ENCODE data around the gene SPNS2. TPM values are rescaled to one million over a fixed set of nuclear protein-coding genes. Genes with fewer than 3 reads are reported as not detected.
A peak's percentile ranks its signal among the peaks of the same experiment; 100 is the strongest.

The SPNS2 gene
- total RNA-seq, 2 experiments from 2014 or later: 6.7 to 6.9 TPM

DNA sequence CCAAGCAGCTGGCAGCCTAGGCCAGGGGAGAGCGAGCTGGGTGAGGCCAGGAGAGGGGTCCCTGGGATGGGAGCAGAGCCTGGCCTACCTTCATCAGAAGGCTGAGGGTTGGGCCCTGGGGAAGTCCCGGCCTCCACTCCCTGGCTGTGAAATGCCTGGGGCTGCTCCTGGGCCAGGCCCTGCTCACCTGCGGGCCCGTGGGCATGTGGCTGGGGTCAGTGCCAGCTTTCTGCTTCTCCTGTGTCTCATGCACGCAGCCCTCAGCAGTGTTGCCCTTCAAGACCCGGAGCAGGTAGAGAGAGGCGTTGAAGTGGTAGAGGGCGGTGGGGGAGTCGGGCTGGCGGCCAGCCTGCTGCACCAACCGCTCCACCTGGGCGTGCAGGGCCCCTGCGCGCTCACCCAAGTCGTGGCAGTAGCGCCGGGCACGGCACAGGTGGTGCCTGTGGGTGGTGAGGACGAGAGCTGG, 44.1 kb downstream of the SPNS2 start:
- POLR2A ChIA-PET: interaction anchor here (1.3 kb wide), 1 partner anchor 108 kb away, joined by 3 read pairs; no protein-coding TSS in a partner anchor
- no peak for DNase-seq

GRCh38 chr17:4543557-4544026, 44.9 kb downstream of the SPNS2 start:
- Mint-ChIP-seq H3K36me3 (peaks cover 3% of the 10 kb centered on the region), H3K27ac (no peak overlapping the region), H3K4me3 (no peak overlapping the region), H3K4me1 (no peaks in the 10 kb centered on the region), H3K9me3 (no peaks in the 10 kb centered on the region), H3K27me3 (no peaks in the 10 kb centered on the region)
- DNase-seq (no peak), ATAC-seq (ENCODE audit: low read depth) (no peak)
- POLR2A ChIA-PET: interaction anchor here (1.8 kb wide), 1 partner anchor 11 kb away, joined by 5 read pairs; the partner anchor contains the start of gene MYBBP1A

More for the DNA sequence above, 44.1 kb downstream of the SPNS2 start:
- no peak for ATAC-seq (ENCODE audit: low read depth)
- no peaks in the 10 kb centered on the region for H3K4me1 Mint-ChIP-seq
- no peaks in the 10 kb centered on the region for H3K9me3 Mint-ChIP-seq
- H3K36me3 Mint-ChIP-seq: peaks cover 3% of the 10 kb centered on the region
- no peaks in the 10 kb centered on the region for H3K27me3 Mint-ChIP-seq
- peak overlapping the region; percentile 76 for H3K27ac Mint-ChIP-seq
- no peak overlapping the region for H3K4me3 Mint-ChIP-seq

DNA sequence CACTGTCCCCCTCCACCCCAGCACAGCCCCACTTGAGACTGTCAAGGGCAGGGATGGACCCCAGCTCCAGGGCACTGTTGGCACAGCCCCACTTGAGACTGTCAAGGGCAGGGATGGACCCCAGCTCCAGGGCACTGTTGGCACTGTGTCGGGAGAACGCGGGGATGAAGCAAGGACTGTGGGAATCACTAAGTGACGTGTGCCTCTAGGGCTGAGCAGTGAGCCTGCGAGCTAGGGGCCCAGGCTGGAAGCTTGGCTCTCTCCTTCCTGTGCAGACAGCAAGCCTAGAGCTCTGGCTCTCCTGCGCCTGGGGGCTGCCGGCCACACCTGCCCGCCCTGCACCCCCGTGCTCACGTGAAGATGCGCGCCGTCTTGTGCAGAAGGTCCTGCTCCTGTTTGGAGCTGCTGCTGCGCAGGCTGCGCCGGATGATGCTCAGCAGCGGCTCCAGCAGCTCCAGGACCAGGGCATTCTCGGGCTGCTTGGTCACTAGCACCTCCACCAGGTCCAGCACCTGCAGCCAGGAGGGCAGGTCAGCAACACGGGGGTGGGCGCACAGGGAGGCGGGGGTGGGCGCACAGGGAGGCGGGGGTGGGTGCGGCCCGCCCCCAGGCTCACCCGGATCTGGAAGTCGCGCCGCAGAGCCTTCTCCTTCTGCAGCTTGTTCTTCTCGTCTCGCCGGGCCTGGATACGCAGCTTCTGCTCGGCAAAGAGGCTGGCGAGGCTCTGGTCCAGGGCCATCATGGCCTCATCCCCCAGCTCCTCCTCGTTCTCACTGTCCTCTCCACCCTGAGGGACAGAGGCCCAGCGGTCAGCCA, 45.7 kb downstream of the SPNS2 start:
- ATAC-seq (ENCODE audit: low read depth): no peak
- Mint-ChIP-seq H3K9me3 (no peaks in the 10 kb centered on the region), H3K27me3 (no peaks in the 10 kb centered on the region), H3K36me3 (peaks cover 3% of the 10 kb centered on the region), H3K4me3 (no peak overlapping the region), H3K27ac (no peak overlapping the region), H3K4me1 (no peaks in the 10 kb centered on the region)
- POLR2A ChIA-PET: interaction anchor here (1.8 kb wide), 1 partner anchor 11 kb away, joined by 5 read pairs; the partner anchor contains the start of gene MYBBP1A
- no peak for DNase-seq

DNA sequence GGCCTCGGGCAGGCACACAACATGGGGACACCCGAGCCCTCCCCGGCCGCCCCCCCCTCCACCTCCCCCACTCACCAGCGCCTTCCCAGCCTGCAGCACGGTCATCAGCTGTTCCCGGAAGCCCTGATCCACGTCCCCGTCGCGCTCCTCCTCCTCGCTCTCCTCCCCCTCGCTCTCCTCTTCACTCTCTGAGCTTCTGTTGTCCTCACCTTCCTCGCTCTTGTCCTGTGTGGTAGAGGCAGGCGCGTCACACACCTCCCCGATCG, 46.2 kb downstream of the SPNS2 start:
- H3K27me3 Mint-ChIP-seq: no peaks in the 10 kb centered on the region
- no peak overlapping the region for H3K4me3 Mint-ChIP-seq
- H3K36me3 Mint-ChIP-seq: no peaks in the 10 kb centered on the region
- ATAC-seq (ENCODE audit: low read depth) (no peak), DNase-seq (no peak)
- H3K27ac Mint-ChIP-seq: no peak overlapping the region
- no peaks in the 10 kb centered on the region for H3K4me1 Mint-ChIP-seq
- no peaks in the 10 kb centered on the region for H3K9me3 Mint-ChIP-seq
- POLR2A ChIA-PET: interaction anchor here (1.8 kb wide), 1 partner anchor 10 kb away, joined by 5 read pairs; the partner anchor contains the start of gene MYBBP1A

GRCh38 chr17:4545217-4545951, 46.7 kb downstream of the SPNS2 start:
- H3K4me3 Mint-ChIP-seq: no peak overlapping the region
- POLR2A ChIA-PET: interaction anchor here (1.8 kb wide), 1 partner anchor 10 kb away, joined by 5 read pairs; the partner anchor contains the start of gene MYBBP1A
- H3K27me3 Mint-ChIP-seq: no peaks in the 10 kb centered on the region
- no peaks in the 10 kb centered on the region for H3K4me1 Mint-ChIP-seq
- H3K27ac Mint-ChIP-seq: no peak overlapping the region
- no peaks in the 10 kb centered on the region for H3K36me3 Mint-ChIP-seq
- ATAC-seq (ENCODE audit: low read depth) (no peak), DNase-seq (no peak)
- no peaks in the 10 kb centered on the region for H3K9me3 Mint-ChIP-seq

GRCh38 chr17:4547118-4547906, 48.6 kb downstream of the SPNS2 start:
- Mint-ChIP-seq H3K36me3 (peaks cover 4% of the 10 kb centered on the region), H3K9me3 (no peaks in the 10 kb centered on the region), H3K4me1 (no peaks in the 10 kb centered on the region), H3K27me3 (no peaks in the 10 kb centered on the region), H3K27ac (no peak overlapping the region), H3K4me3 (no peak overlapping the region)
- POLR2A ChIA-PET: no interaction called here
- no peak for DNase-seq
- ATAC-seq (ENCODE audit: low read depth): no peak

DNA sequence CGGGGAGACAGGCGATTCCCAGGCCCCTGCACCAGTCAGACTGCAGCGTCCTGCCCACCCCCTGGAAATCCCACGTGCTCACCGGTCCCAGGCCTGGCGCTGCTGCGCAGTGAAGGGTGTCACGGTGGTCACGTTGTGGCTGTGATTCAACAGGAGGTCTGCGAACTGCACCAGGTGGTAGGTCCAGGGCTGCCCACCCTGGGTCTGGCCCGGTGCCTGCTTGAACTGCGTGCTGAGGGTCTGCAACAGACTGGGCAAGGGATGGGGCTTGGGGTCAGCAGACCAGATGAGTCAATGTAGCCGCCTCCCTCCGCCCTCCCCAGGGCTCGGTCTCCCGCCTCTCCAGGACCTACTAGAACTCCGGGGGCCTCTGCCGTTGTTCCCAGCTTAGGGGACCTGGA, 49.4 kb downstream of the SPNS2 start:
- no peak for DNase-seq
- H3K4me1 Mint-ChIP-seq: no peaks in the 10 kb centered on the region
- H3K4me3 Mint-ChIP-seq: no peak overlapping the region
- H3K36me3 Mint-ChIP-seq: peaks cover 4% of the 10 kb centered on the region
- H3K27ac Mint-ChIP-seq: no peak overlapping the region
- H3K9me3 Mint-ChIP-seq: no peaks in the 10 kb centered on the region
- ATAC-seq (ENCODE audit: low read depth): no peak
- H3K27me3 Mint-ChIP-seq: no peaks in the 10 kb centered on the region
- POLR2A ChIA-PET: no interaction called here

- H3K9me3 Mint-ChIP-seq: no peaks in the 10 kb centered on the region
- DNase-seq (no peak), ATAC-seq (ENCODE audit: low read depth) (no peak)
- no peak overlapping the region for H3K27ac Mint-ChIP-seq
- H3K27me3 Mint-ChIP-seq: no peaks in the 10 kb centered on the region
- H3K4me3 Mint-ChIP-seq: no peak overlapping the region
- H3K36me3 Mint-ChIP-seq: peaks cover 4% of the 10 kb centered on the region
- peaks cover 3% of the 10 kb centered on the region for H3K4me1 Mint-ChIP-seq
- POLR2A ChIA-PET: interaction anchor here (0.7 kb wide), 1 partner anchor 102 kb away, joined by 4 read pairs; no protein-coding TSS in a partner anchor
These were observed 50.2 kb downstream of the SPNS2 start for GRCh38 chr17:4548721-4549531.

- Mint-ChIP-seq H3K4me3 (no peak overlapping the region), H3K27me3 (no peaks in the 10 kb centered on the region), H3K36me3 (peaks cover 4% of the 10 kb centered on the region), H3K27ac (no peak overlapping the region), H3K4me1 (peaks cover 12% of the 10 kb centered on the region), H3K9me3 (no peaks in the 10 kb centered on the region)
- ATAC-seq (ENCODE audit: low read depth) (no peak), DNase-seq (no peak)
- POLR2A ChIA-PET: interaction anchor here (0.7 kb wide), 1 partner anchor 103 kb away, joined by 4 read pairs; no protein-coding TSS in a partner anchor
These were observed 51.3 kb downstream of the SPNS2 start for GRCh38 chr17:4549781-4550533.

DNA sequence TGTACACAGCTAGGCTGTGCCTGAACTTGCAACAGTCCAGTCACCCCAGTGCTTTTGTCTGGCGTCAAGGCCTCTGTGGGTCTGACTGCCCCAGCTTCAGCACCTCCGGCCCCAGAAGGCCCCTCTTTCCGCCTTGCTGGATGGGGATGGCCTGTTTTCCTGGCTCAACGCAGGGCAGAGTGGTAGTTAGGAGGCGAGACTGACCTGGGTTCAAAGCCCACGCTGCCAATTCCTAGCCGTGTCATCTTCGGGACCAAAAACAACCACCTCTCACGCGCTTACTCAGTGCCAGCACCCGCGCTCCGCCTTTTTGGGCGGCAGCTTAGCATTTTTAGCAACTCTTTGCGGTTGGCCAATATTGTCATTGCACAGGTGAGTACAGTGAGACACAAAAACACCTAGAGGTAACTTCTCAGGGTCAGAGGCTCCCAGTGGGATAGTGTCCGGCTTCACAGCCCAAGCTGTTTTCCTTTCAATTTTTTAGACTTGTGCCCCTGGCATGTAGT, 51.9 kb downstream of the SPNS2 start:
- POLR2A ChIA-PET: no interaction called here

DNA sequence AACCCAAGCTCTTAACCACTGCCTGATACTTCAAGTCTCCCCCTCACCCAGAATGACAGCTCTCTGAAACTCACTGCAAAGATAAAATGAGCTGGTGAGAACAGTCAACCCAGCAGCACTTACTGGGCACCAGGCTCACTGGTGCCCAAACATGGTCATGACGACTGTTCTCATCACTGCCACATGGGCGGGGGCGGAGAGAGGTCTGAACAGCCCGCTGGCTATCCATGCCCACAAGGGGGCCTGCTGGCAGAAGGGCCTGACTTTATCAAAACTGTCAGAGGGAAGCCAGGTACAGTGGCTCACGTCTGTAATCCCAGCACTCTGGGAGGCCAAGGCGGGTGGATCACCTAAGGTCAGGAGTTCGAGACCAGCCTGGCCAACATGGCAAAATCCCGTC, 52.5 kb downstream of the SPNS2 start:
- DNase-seq (no peak), ATAC-seq (ENCODE audit: low read depth) (no peak)
- POLR2A ChIA-PET: no interaction called here
- peaks cover 20% of the 10 kb centered on the region for H3K4me1 Mint-ChIP-seq
- H3K27me3 Mint-ChIP-seq: no peaks in the 10 kb centered on the region
- H3K36me3 Mint-ChIP-seq: peaks cover 4% of the 10 kb centered on the region
- H3K27ac Mint-ChIP-seq: no peak overlapping the region
- H3K9me3 Mint-ChIP-seq: no peaks in the 10 kb centered on the region
- H3K4me3 Mint-ChIP-seq: no peak overlapping the region

More for the DNA sequence above, 51.9 kb downstream of the SPNS2 start:
- DNase-seq: no peak
- Mint-ChIP-seq H3K4me3 (no peak overlapping the region), H3K27me3 (no peaks in the 10 kb centered on the region), H3K36me3 (peaks cover 4% of the 10 kb centered on the region), H3K27ac (no peak overlapping the region), H3K4me1 (peaks cover 14% of the 10 kb centered on the region), H3K9me3 (no peaks in the 10 kb centered on the region)
- no peak for ATAC-seq (ENCODE audit: low read depth)
